Keratinocyte (primary cell): ENCODE data around the gene SULT1A3. TPM values are rescaled to one million over a fixed set of nuclear protein-coding genes. Genes with fewer than 3 reads are reported as not detected.
"Not testable (repeated sequence)": the region's sequence is repeated elsewhere in the genome, so short reads cannot be mapped to it uniquely, and the experiment has no call there.

Experiments
- DNase-seq: peaks from one replicate; pipeline ENCODE4 v3.0.0-alpha.2; 2011; ENCODE audit warnings: low read depth, missing footprints, low spot score
- FAIRE-seq: peaks from 2 replicates; lab custom pipeline; 2011; peaks lifted over from hg19 to GRCh38; lab: Jason Lieb, UNC
- H2AFZ ChIP-seq: 2 replicates; pipeline ENCODE4 v1.6.0; 2012; ENCODE audit warnings: low read length, control low read depth, inconsistent platforms; ENCODE audit not compliant: control insufficient read depth
- H3K27ac ChIP-seq: 2 replicates; pipeline ENCODE4 v1.5.1; 2011; ENCODE audit warnings: low read length; ENCODE audit not compliant: control insufficient read depth, insufficient read depth
- H3K27me3 ChIP-seq: 3 replicates; pipeline ENCODE4 v1.6.0; 2011; ENCODE audit warnings: low read length; ENCODE audit not compliant: control insufficient read depth, insufficient read depth; ENCODE audit errors: extremely low read depth
- H3K36me3 ChIP-seq, 2 experiments: 2 replicates in 1 of 2; 3 replicates in 1 of 2; pipeline ENCODE4 v1.5.1; 2011; ENCODE audit warnings: low read length in 2 of 2, mild to moderate bottlenecking in 1 of 2; ENCODE audit not compliant: control insufficient read depth in 2 of 2, insufficient read depth in 2 of 2; ENCODE audit errors: extremely low read depth in 1 of 2
- H3K4me1 ChIP-seq: 3 replicates; pipeline ENCODE4 v1.5.1; 2011; ENCODE audit warnings: low read length; ENCODE audit not compliant: control insufficient read depth, insufficient read depth; ENCODE audit errors: extremely low read depth
- H3K4me2 ChIP-seq: 3 replicates; pipeline ENCODE4 v1.6.0; 2011; ENCODE audit warnings: low read depth, low read length; ENCODE audit not compliant: control insufficient read depth, insufficient read depth; ENCODE audit errors: extremely low read depth
- H3K4me3 ChIP-seq, 3 experiments: fragments of 200-600 bp in 1 of 3; sonication (generic) in 1 of 3; 2 replicates in 2 of 3; 3 replicates in 1 of 3; pipeline ENCODE4 v1.5.1; 2011 to 2016; ENCODE audit warnings: low read length in 3 of 3, mild to moderate bottlenecking in 3 of 3, control low read depth in 2 of 3, inconsistent platforms in 1 of 3, low read depth in 1 of 3, mixed read lengths in 1 of 3, mixed run types in 1 of 3, moderate library complexity in 1 of 3; ENCODE audit not compliant: control insufficient read depth in 2 of 3, insufficient read depth in 2 of 3; ENCODE audit errors: extremely low read depth in 1 of 3
- H3K79me2 ChIP-seq: 2 replicates; pipeline ENCODE4 v1.6.0; 2012; ENCODE audit warnings: low read length; ENCODE audit not compliant: control insufficient read depth, insufficient read depth
- H3K9ac ChIP-seq: 3 replicates; pipeline ENCODE4 v1.6.0; 2011; ENCODE audit warnings: low read length; ENCODE audit not compliant: control insufficient read depth, insufficient read depth; ENCODE audit errors: extremely low read depth
- H3K9me1 ChIP-seq: 3 replicates; pipeline ENCODE4 v1.6.0; 2011; ENCODE audit warnings: low read length; ENCODE audit not compliant: control insufficient read depth, insufficient read depth; ENCODE audit errors: extremely low read depth
- H3K9me3 ChIP-seq: 2 replicates; pipeline ENCODE4 v1.5.1; 2012; ENCODE audit warnings: low read depth, low read length; ENCODE audit not compliant: control insufficient read depth
- H4K20me1 ChIP-seq: 3 replicates; pipeline ENCODE4 v1.6.0; 2011; ENCODE audit warnings: low read length; ENCODE audit not compliant: control insufficient read depth, insufficient read depth; ENCODE audit errors: extremely low read depth
- dilution Hi-C: fragments of 300-500 bp; cut with MboI; formaldehyde crosslinking; loops from one replicate; pipeline ENCODE4 v1.7.0; 2020; ENCODE audit warnings: low sequenced_read_pairs; ENCODE audit not compliant: extremely low pct_ligation_motif_present
- polyA plus RNA-seq, 5 experiments: library from polyadenylated mRNA; depleted of rRNA in 3 of 5; stranded (reverse) in 3 of 5; stranded (forward) in 1 of 5; unstranded in 1 of 5; fragments of >200 nt; gene quantifications; 1 replicate in 1 of 5; 2 replicates in 3 of 5; 3 replicates in 1 of 5; pipeline versions ENCODE4 v1.2.1 to v1.2.3, GENCODE V29; 2011 to 2012; ENCODE audit warnings: missing spikeins in 2 of 5, low read depth in 1 of 5, low replicate concordance in 1 of 5

The SULT1A3 gene
- polyA plus RNA-seq, 1 donor (not counting 4 experiments of a cell fraction or from before 2014, with no cell fraction given) = 8.0 TPM

DNA sequence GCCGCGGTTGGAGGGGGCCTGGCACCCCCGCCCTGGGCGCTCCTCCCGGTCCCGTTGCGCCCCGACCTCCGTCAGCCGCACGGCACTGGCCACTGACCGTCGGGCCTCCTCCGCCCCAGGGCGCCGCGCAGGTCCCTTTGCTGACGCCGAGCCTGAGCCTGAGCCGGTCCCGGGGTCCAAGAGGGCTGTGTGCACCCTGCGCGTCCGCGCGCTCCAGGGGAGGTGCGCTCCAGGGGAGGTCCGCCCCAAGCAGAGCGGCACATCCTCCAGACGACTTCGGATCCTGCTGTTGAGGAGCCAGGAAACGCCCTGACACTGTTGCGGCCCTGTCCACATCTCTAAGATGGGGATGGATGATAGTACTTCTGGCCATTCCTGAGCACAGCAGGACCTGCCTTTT is 7.2 kb downstream of the SULT1A3 start:
- H3K36me3 ChIP-seq, dilution Hi-C loops, FAIRE-seq, H3K27ac ChIP-seq, H3K4me1 ChIP-seq, H3K9me3 ChIP-seq, H3K9me1 ChIP-seq, H4K20me1 ChIP-seq, DNase-seq, H3K79me2 ChIP-seq, H3K4me2 ChIP-seq, H3K9ac ChIP-seq, H3K27me3 ChIP-seq, H2AFZ ChIP-seq: not testable (repeated sequence)
- peak overlapping the region in 1 of 3 experiments; percentile 24 for H3K4me3 ChIP-seq

DNA sequence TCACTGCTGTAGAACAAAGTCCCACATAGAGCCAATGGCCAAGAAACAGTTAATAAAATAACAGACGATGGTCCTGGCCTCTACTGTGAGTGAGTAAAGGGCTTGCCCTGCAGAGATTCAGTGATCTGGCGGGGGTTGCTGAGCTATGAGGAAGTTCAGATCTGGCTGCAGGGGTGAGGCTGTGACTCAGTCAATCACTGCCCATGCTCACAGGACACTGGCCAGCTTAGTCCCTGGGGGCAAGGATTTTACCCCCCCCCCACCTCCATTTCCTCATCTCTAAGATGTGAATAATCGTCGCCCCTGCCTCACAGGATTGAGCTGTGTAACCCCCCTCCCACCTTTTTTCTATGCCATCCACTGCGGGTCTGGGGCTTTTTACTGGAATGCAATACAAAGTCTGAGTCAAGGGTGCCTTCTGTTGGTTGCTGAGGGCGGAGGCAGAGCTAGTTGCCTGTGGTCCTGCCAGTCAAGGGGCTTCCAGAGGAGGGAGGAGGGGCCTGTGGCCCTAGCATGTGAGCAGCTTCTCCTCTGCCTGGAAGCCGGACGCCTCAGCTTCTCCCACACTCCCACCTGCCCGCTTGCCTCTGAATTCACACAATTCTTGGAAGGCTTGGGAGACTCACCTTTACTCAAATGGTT is 8.1 kb downstream of the SULT1A3 start:
- H2AFZ ChIP-seq, H3K4me3 ChIP-seq, H3K36me3 ChIP-seq, H3K4me2 ChIP-seq, dilution Hi-C loops, DNase-seq, H3K27ac ChIP-seq, H4K20me1 ChIP-seq, H3K79me2 ChIP-seq, H3K9me3 ChIP-seq, H3K27me3 ChIP-seq, H3K9me1 ChIP-seq, H3K4me1 ChIP-seq, H3K9ac ChIP-seq: not testable (repeated sequence)
- peak; percentile 71 for FAIRE-seq

DNA sequence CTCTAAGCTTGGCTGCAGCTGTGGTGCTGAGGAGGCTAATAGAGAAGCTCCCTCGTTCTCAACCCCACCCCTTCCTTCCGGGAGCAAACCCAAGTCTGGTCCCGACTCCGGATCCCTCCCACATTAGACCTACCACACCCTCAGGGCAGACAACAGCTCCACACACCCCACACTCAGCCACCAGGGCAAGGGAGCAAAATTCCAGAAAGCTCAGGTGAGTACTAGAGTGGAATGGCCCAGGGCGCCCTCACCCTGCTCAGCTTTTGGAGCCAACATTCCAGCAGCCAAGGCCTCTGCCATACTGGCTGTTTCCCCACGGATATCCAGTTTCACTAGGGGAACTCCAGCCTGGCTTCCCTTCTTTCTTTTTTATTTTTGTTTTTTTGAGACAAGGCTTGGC is 10.0 kb downstream of the SULT1A3 start:
- H3K4me3 ChIP-seq, H3K36me3 ChIP-seq, H3K27me3 ChIP-seq, dilution Hi-C loops, DNase-seq, H3K9ac ChIP-seq, H3K4me1 ChIP-seq, H3K9me1 ChIP-seq, H3K79me2 ChIP-seq, H3K4me2 ChIP-seq, H2AFZ ChIP-seq, H4K20me1 ChIP-seq, H3K27ac ChIP-seq, H3K9me3 ChIP-seq: not testable (repeated sequence)
- peak; percentile 91 for FAIRE-seq

DNA sequence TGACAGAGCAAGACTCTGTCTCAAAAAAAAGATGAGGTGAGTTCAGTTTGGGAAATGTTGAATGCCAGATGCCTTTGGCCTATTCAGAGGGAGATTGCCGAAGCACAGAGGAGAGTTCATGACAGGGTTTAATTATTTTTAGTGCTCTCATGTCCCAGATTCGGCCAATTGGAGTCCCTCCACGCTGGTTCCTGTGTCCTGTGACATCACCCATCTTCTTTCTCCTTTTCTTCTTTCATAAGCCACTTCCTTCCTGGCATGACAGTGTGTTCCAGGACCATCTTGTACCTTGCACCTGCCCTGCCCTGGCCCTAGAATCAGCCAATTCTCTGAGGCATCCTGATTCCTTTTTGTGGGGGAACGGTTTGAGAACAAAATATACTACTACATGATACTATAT is 12.4 kb downstream of the SULT1A3 start:
- dilution Hi-C loops, H3K4me1 ChIP-seq, FAIRE-seq: not testable (repeated sequence)

DNA sequence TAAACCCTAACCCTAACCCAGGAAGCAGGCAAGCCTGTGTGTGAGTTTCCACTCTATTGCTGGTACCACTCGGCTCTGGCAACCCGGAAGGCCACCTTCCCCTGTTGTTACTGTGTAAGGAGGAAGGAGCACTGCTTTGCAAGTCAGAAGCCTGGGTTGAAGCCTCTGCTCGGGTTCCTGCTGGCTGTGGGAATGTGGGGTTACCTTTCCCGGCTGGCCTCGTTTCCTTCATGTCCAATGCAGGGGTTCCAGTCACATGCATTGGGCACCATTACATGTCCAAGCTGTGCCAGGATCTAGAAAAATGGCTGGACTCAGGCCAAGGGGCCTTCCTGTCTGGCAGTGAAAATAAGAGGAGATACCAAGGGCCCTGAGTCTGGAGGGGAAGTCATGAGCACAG is 18.0 kb downstream of the SULT1A3 start:
- H4K20me1 ChIP-seq, H2AFZ ChIP-seq, H3K4me2 ChIP-seq, H3K9ac ChIP-seq, H3K27me3 ChIP-seq, H3K79me2 ChIP-seq, H3K9me1 ChIP-seq, DNase-seq, H3K36me3 ChIP-seq, H3K27ac ChIP-seq, H3K9me3 ChIP-seq, H3K4me3 ChIP-seq, dilution Hi-C loops, FAIRE-seq, H3K4me1 ChIP-seq: not testable (repeated sequence)

More for the DNA sequence above, 12.4 kb downstream of the SULT1A3 start:
- not testable (repeated sequence) for H2AFZ ChIP-seq, H3K36me3 ChIP-seq, H3K79me2 ChIP-seq, H4K20me1 ChIP-seq, H3K27me3 ChIP-seq, DNase-seq, H3K9ac ChIP-seq, H3K27ac ChIP-seq, H3K9me3 ChIP-seq, H3K4me2 ChIP-seq, H3K4me3 ChIP-seq, H3K9me1 ChIP-seq
